HUES48 (cell line): ENCODE results near the gene DMD.
"Not testable (repeated sequence)": the region's sequence is repeated elsewhere in the genome, so short reads cannot be mapped to it uniquely, and the experiment has no call there.

Experiments used
- H3K27ac ChIP-seq: one replicate; pipeline ENCODE4 v1.7.0; 2013; ENCODE audit warnings: low read depth, low read length, inconsistent platforms
- H3K27me3 ChIP-seq: 2 replicates; pipeline ENCODE4 v1.6.1; 2013; ENCODE audit warnings: mild to moderate bottlenecking, low read length; ENCODE audit not compliant: control insufficient read depth, insufficient read depth
- H3K36me3 ChIP-seq: 2 replicates; pipeline ENCODE4 v1.6.1; 2013; ENCODE audit warnings: low read length; ENCODE audit not compliant: control insufficient read depth, insufficient read depth
- H3K4me1 ChIP-seq: 2 replicates; pipeline ENCODE4 v1.6.1; 2013; ENCODE audit warnings: mild to moderate bottlenecking, low read length; ENCODE audit not compliant: control insufficient read depth, insufficient read depth
- H3K4me3 ChIP-seq: 2 replicates; pipeline ENCODE4 v1.5.1; 2013; ENCODE audit warnings: mild to moderate bottlenecking, low read depth, low read length
- H3K9ac ChIP-seq: 2 replicates; pipeline ENCODE4 v1.6.1; 2013; ENCODE audit warnings: mild to moderate bottlenecking, low read depth, low read length, moderate library complexity
- H3K9me3 ChIP-seq: 2 replicates; pipeline ENCODE4 v1.6.1; 2013; ENCODE audit warnings: low read length; ENCODE audit not compliant: control insufficient read depth, insufficient read depth

Gene DMD

GRCh38 chrX:31388946-31389345 lies 1822.4 kb downstream of the DMD start:
- Histone ChIP-seq H3K4me1 (no peaks in the 10 kb centered on the region), H3K9me3 (no peaks in the 10 kb centered on the region), H3K4me3 (no peak overlapping the region), H3K27ac (no peak overlapping the region), H3K27me3 (no peaks in the 10 kb centered on the region), H3K36me3 (no peaks in the 10 kb centered on the region), H3K9ac (no peak overlapping the region)

GRCh38 chrX:31384471-31384870 lies 1826.9 kb downstream of the DMD start:
- Histone ChIP-seq H3K9ac (no peak overlapping the region), H3K27me3 (no peaks in the 10 kb centered on the region), H3K4me1 (no peaks in the 10 kb centered on the region), H3K36me3 (no peaks in the 10 kb centered on the region), H3K27ac (no peak overlapping the region), H3K9me3 (no peaks in the 10 kb centered on the region), H3K4me3 (no peak overlapping the region)

- no peaks in the 10 kb centered on the region for H3K9me3 ChIP-seq
- no peak overlapping the region for H3K9ac ChIP-seq
- H3K4me3 ChIP-seq: no peak overlapping the region
- no peaks in the 10 kb centered on the region for H3K27me3 ChIP-seq
- H3K4me1 ChIP-seq: no peaks in the 10 kb centered on the region
- H3K36me3 ChIP-seq: no peaks in the 10 kb centered on the region
- H3K27ac ChIP-seq: no peak overlapping the region
Observed at GRCh38 chrX:31383991-31384390, 1827.4 kb downstream of the DMD start.

- not testable (repeated sequence) for H3K9ac ChIP-seq, H3K9me3 ChIP-seq, H3K27me3 ChIP-seq, H3K4me3 ChIP-seq, H3K27ac ChIP-seq, H3K36me3 ChIP-seq
- H3K4me1 ChIP-seq: peaks cover 12% of the 10 kb centered on the region
Observed at GRCh38 chrX:31378973-31379372, 1832.4 kb downstream of the DMD start.

GRCh38 chrX:31377821-31378220 lies 1833.5 kb downstream of the DMD start:
- H3K4me1 ChIP-seq: peaks cover 12% of the 10 kb centered on the region
- not testable (repeated sequence) for H3K27me3 ChIP-seq, H3K9ac ChIP-seq, H3K9me3 ChIP-seq, H3K36me3 ChIP-seq, H3K27ac ChIP-seq, H3K4me3 ChIP-seq

- Histone ChIP-seq H3K27ac (no peak overlapping the region), H3K9me3 (no peaks in the 10 kb centered on the region), H3K4me3 (no peak overlapping the region), H3K4me1 (peaks cover 12% of the 10 kb centered on the region), H3K27me3 (no peaks in the 10 kb centered on the region), H3K36me3 (no peaks in the 10 kb centered on the region), H3K9ac (no peak overlapping the region)
Observed at GRCh38 chrX:31376408-31377022, 1834.8 kb downstream of the DMD start.

- H3K4me1 ChIP-seq: peaks cover 12% of the 10 kb centered on the region
- no peak overlapping the region for H3K27ac ChIP-seq
- no peaks in the 10 kb centered on the region for H3K27me3 ChIP-seq
- H3K9me3 ChIP-seq: no peaks in the 10 kb centered on the region
- H3K9ac ChIP-seq: no peak overlapping the region
- no peaks in the 10 kb centered on the region for H3K36me3 ChIP-seq
- H3K4me3 ChIP-seq: no peak overlapping the region
Observed at GRCh38 chrX:31374786-31375185, 1836.6 kb downstream of the DMD start.

- H3K4me3 ChIP-seq: no peak overlapping the region
- peaks cover 12% of the 10 kb centered on the region for H3K4me1 ChIP-seq
- H3K36me3 ChIP-seq: no peaks in the 10 kb centered on the region
- H3K9ac ChIP-seq: no peak overlapping the region
- no peaks in the 10 kb centered on the region for H3K9me3 ChIP-seq
- no peak overlapping the region for H3K27ac ChIP-seq
- no peaks in the 10 kb centered on the region for H3K27me3 ChIP-seq
Observed at GRCh38 chrX:31371956-31372355, 1839.4 kb downstream of the DMD start.

GRCh38 chrX:31367816-31368215 lies 1843.5 kb downstream of the DMD start:
- no peak overlapping the region for H3K27ac ChIP-seq
- no peak overlapping the region for H3K4me3 ChIP-seq
- no peaks in the 10 kb centered on the region for H3K36me3 ChIP-seq
- H3K9ac ChIP-seq: no peak overlapping the region
- H3K9me3 ChIP-seq: no peaks in the 10 kb centered on the region
- no peaks in the 10 kb centered on the region for H3K4me1 ChIP-seq
- no peaks in the 10 kb centered on the region for H3K27me3 ChIP-seq

- Histone ChIP-seq H3K36me3 (no peaks in the 10 kb centered on the region), H3K4me1 (no peaks in the 10 kb centered on the region), H3K9me3 (no peaks in the 10 kb centered on the region), H3K4me3 (no peak overlapping the region), H3K27ac (no peak overlapping the region), H3K27me3 (no peaks in the 10 kb centered on the region), H3K9ac (no peak overlapping the region)
Observed at GRCh38 chrX:31366041-31366440, 1845.3 kb downstream of the DMD start.

- Histone ChIP-seq H3K9ac (no peak overlapping the region), H3K4me1 (peaks cover 39% of the 10 kb centered on the region), H3K4me3 (no peak overlapping the region), H3K9me3 (no peaks in the 10 kb centered on the region), H3K27me3 (no peaks in the 10 kb centered on the region), H3K36me3 (no peaks in the 10 kb centered on the region), H3K27ac (no peak overlapping the region)
Observed at GRCh38 chrX:31356275-31357212, 1854.8 kb downstream of the DMD start.
